ENCODE results near the gene MRPS33. TPM values are rescaled to one million over a fixed set of nuclear protein-coding genes. Genes with fewer than 3 reads are reported as not detected.

MRPS33 gene
- total RNA-seq, 2 experiments from 2014 or later: 95.5 to 101 TPM

DNA sequence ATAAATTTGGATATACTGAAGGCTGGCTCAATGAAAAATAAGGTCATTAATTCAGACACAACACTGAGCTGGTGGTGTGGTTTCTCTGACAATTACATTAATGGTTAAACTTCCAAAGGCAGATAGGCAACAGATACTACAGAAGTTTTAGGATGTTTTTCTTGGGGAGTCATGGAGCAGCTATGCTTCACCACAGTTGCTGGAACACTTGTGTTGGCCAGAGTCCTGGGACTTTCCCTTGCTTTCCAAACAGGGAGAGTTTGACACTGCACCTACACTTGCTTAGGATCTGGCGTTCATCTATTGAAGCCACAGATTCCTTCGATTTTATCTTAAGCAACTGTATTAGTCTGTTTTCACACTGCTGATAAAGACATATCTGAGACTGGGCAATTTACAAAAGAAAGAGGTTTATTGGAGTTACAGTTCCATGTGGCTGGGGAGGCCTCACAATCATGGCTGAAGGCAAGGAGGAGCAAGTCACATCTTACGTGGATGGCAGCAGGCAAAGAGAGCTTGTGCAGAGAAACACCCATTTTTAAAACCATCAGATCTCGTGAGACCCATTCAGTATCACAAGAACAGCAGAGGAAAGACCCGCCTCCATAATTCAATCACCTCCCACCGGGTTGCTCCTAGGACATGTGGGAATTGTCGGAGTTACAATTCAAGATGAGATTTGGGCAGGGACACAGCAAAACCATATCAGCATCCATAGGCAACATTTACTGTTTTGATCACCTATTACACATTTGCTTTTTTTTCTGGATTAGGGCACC is 31.3 kb upstream of the MRPS33 start:
- ATAC-seq: no peak

DNA sequence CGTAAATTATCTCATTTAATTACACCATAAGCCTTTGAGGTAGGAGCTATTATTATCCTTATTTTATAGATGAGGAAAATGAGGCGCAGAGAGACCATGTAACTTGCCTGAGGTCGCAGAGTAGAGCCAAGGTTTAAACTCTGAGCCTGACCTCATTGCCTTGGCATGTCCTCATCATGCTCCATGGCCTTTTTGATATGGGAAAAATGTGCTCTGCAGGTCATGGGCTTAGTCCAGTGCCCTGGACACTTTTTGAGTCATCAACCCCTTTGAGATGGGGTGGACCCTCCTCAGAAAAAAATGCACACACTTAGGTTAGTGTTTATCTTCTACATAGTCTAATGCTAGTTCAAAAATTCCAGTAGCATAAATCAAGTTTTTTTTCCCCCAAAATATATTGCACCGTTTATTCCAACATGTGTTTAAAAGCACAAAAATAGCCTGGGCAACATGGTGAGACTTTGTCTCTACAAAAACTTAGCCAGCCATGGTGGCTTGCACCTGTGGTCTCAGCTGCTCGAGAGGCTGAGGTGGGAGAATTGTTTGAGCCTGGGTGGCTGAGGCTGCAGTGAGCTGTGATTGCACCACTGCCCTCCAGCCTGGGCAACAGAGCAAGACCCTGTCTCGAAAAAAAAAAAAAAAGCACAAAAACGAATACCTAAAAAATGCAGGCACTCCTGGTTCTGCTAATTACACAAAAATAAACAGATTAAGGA is 30.5 kb upstream of the MRPS33 start:
- no peaks in the 10 kb centered on the region for H3K9me3 Mint-ChIP-seq
- DNase-seq (no peak), ATAC-seq (no peak)
- peaks cover 16% of the 10 kb centered on the region for H3K27me3 Mint-ChIP-seq
- H3K4me1 Mint-ChIP-seq (ENCODE audit: low read depth): no peaks in the 10 kb centered on the region
- TF ChIP-seq, protein P1, sequence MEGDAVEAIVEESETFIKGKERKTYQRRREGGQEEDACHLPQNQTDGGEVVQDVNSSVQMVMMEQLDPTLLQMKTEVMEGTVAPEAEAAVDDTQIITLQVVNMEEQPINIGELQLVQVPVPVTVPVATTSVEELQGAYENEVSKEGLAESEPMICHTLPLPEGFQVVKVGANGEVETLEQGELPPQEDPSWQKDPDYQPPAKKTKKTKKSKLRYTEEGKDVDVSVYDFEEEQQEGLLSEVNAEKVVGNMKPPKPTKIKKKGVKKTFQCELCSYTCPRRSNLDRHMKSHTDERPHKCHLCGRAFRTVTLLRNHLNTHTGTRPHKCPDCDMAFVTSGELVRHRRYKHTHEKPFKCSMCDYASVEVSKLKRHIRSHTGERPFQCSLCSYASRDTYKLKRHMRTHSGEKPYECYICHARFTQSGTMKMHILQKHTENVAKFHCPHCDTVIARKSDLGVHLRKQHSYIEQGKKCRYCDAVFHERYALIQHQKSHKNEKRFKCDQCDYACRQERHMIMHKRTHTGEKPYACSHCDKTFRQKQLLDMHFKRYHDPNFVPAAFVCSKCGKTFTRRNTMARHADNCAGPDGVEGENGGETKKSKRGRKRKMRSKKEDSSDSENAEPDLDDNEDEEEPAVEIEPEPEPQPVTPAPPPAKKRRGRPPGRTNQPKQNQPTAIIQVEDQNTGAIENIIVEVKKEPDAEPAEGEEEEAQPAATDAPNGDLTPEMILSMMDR (IDR thresholded peaks at IDR 0.05): no peak
- no peak overlapping the region for H3K4me3 Mint-ChIP-seq
- intact Hi-C loops (cut with micrococcal nuclease): no loop called here
- ChIA-PET CTCF (no interaction called here), POLR2A (no interaction called here)
- no peaks in the 10 kb centered on the region for H3K36me3 Mint-ChIP-seq (ENCODE audit: low read depth)
- no peak overlapping the region for H3K27ac Mint-ChIP-seq

More for the DNA sequence above, 31.3 kb upstream of the MRPS33 start:
- Mint-ChIP-seq H3K27me3 (peaks cover 13% of the 10 kb centered on the region), H3K9me3 (no peaks in the 10 kb centered on the region), H3K36me3 (ENCODE audit: low read depth) (no peaks in the 10 kb centered on the region), H3K4me1 (ENCODE audit: low read depth) (no peaks in the 10 kb centered on the region), H3K4me3 (no peak overlapping the region), H3K27ac (no peak overlapping the region)
- no peak for DNase-seq
- POLR2A ChIA-PET: no interaction called here
- CTCF ChIA-PET: no interaction called here
- intact Hi-C loops (cut with micrococcal nuclease): no loop called here
- TF ChIP-seq, protein P1 (IDR thresholded peaks at IDR 0.05): no peak

DNA sequence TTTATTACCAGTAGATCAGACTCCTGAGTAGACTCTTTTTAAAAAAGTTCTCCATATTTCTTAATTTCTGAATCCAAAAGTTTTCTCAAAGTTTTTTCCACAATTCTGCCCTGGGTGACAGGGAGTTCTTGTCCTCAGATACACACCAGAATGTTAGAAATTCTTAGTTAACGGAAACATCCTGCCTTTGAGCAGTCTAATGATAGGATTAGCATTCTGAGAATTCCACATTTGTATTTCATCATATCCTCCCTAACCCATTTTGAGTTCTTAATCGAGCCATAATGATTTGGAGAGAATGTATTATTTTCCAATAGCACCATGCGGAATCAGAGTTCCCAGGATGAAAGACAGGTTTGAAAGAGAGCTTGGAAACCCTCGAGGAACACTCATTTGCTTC is 28.9 kb upstream of the MRPS33 start:
- H3K36me3 Mint-ChIP-seq (ENCODE audit: low read depth): no peaks in the 10 kb centered on the region
- no peaks in the 10 kb centered on the region for H3K9me3 Mint-ChIP-seq
- intact Hi-C loops (cut with micrococcal nuclease): no loop called here
- no peak for DNase-seq
- H3K27ac Mint-ChIP-seq: no peak overlapping the region
- TF ChIP-seq, protein P1 (IDR thresholded peaks at IDR 0.05): no peak
- POLR2A ChIA-PET: no interaction called here
- no peak overlapping the region for H3K4me3 Mint-ChIP-seq
- ATAC-seq: no peak
- H3K27me3 Mint-ChIP-seq: peaks cover 20% of the 10 kb centered on the region
- no peaks in the 10 kb centered on the region for H3K4me1 Mint-ChIP-seq (ENCODE audit: low read depth)
- CTCF ChIA-PET: no interaction called here

DNA sequence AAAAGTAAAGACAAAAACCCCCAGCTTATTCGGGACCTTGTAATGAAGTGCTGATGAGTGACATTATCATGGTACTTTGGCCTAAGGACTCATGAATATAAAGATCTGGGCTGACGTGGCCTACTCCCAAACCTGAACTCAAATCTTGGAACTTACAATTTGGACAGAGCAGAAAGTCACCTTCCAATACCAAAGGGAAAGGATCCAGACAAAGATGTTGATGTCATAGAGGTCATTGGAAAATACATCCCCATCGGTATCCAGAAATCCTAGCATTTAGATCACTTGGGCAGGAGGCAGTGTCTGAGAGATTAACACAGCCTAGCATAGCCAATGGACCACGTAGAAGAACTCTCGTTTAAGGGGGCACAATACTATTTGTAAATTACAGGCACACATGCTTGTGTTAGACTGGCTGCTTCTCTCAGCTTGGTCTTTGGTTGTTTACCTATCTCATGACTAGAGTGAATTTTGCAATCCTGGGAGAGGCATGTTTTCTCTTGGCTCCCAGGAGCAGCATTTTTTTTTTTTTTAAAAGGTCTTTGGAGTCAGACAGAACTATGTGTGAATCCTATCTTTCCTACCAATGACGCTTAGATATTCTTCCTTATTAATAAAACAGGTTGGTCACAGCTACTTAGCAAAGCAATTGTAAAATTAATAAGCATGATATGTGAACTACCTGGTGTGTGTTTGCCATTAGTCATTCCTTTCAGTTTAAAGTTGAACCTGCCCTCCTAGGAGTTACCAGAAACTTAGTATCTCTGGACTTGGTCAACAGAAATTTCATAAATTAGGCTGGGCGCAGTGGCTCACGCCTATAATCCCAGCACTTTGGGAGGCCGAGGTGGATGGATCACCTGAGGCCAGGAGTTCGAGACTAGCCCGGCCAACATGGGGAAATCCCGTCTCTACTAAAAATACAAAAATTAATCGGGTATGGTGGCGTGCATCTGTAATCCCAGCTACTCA is 27.8 kb upstream of the MRPS33 start:
- H3K27me3 Mint-ChIP-seq: peaks cover 20% of the 10 kb centered on the region
- intact Hi-C loops (cut with micrococcal nuclease): no loop called here
- H3K4me1 Mint-ChIP-seq (ENCODE audit: low read depth): no peaks in the 10 kb centered on the region
- TF ChIP-seq, protein P1 (IDR thresholded peaks at IDR 0.05): no peak
- ChIA-PET CTCF (no interaction called here), POLR2A (interaction anchor here (0.6 kb wide), 1 partner anchor 11 kb away, joined by 3 read pairs; no protein-coding TSS in a partner anchor)
- H3K27ac Mint-ChIP-seq: no peak overlapping the region
- H3K36me3 Mint-ChIP-seq (ENCODE audit: low read depth): no peaks in the 10 kb centered on the region
- no peak overlapping the region for H3K4me3 Mint-ChIP-seq
- ATAC-seq (no peak), DNase-seq (no peak)
- H3K9me3 Mint-ChIP-seq: no peaks in the 10 kb centered on the region

Data from activated CD8-positive, alpha-beta T cell treated with anti-CD3 and anti-CD28 coated beads for 36 hours (primary cell).